ENCODE data around the gene AKAP17A. TPM values are rescaled to one million over a fixed set of nuclear protein-coding genes. Genes with fewer than 3 reads are reported as not detected.

AKAP17A gene
- total RNA-seq, 1 experiment from 2014 or later, result 26.9 TPM

- DNase-seq (ENCODE audit: low read depth in 1 of 2, low spot score in 2 of 2), result peak; percentile 27 to 36
- peak overlapping the region; percentile 83 for H3K4me3 ChIP-seq
- no peaks in the 10 kb centered on the region for H3K27me3 ChIP-seq (replicated peaks)
- peaks cover 9% of the 10 kb centered on the region for H3K4me1 ChIP-seq (replicated peaks)
- H3K9me3 ChIP-seq (replicated peaks), result no peaks in the 10 kb centered on the region
- H3K27ac ChIP-seq, result peak overlapping the region; percentile 76
- peaks cover 48% of the 10 kb centered on the region for H3K36me3 ChIP-seq
Measured at GRCh38 chrX:1592470-1593142, 1.2 kb downstream of the AKAP17A start.

GRCh38 chrX:1593286-1594271 lies 2.2 kb downstream of the AKAP17A start:
- H3K27ac ChIP-seq, result no peak overlapping the region
- H3K4me3 ChIP-seq, result peak overlapping the region; percentile 83
- peaks cover 58% of the 10 kb centered on the region for H3K36me3 ChIP-seq
- no peaks in the 10 kb centered on the region for H3K27me3 ChIP-seq (replicated peaks)
- peaks cover 9% of the 10 kb centered on the region for H3K4me1 ChIP-seq (replicated peaks)
- H3K9me3 ChIP-seq (replicated peaks), result no peaks in the 10 kb centered on the region
- DNase-seq (ENCODE audit: low read depth in 1 of 2, low spot score in 2 of 2), result peak in 1 of 2 experiments; percentile 41

- no peak overlapping the region for H3K27ac ChIP-seq
- H3K27me3 ChIP-seq (replicated peaks), result no peaks in the 10 kb centered on the region
- H3K9me3 ChIP-seq (replicated peaks), result no peaks in the 10 kb centered on the region
- H3K4me3 ChIP-seq, result no peak overlapping the region
- H3K4me1 ChIP-seq (replicated peaks), result peaks cover 9% of the 10 kb centered on the region
- no peak for DNase-seq (ENCODE audit: low read depth in 1 of 2, low spot score in 2 of 2)
- peaks cover 79% of the 10 kb centered on the region for H3K36me3 ChIP-seq
Measured at GRCh38 chrX:1595711-1596060, 4.3 kb downstream of the AKAP17A start.

GRCh38 chrX:1596676-1597344 lies 5.4 kb downstream of the AKAP17A start:
- H3K9me3 ChIP-seq (replicated peaks), result no peaks in the 10 kb centered on the region
- no peak for DNase-seq (ENCODE audit: low read depth in 1 of 2, low spot score in 2 of 2)
- H3K36me3 ChIP-seq, result peaks cover 90% of the 10 kb centered on the region
- H3K27me3 ChIP-seq (replicated peaks), result no peaks in the 10 kb centered on the region
- H3K27ac ChIP-seq, result no peak overlapping the region
- H3K4me1 ChIP-seq (replicated peaks), result peaks cover 9% of the 10 kb centered on the region
- no peak overlapping the region for H3K4me3 ChIP-seq

- peaks cover 91% of the 10 kb centered on the region for H3K36me3 ChIP-seq
- DNase-seq (ENCODE audit: low read depth in 1 of 2, low spot score in 2 of 2), result peak in 1 of 2 experiments; percentile 26
- no peaks in the 10 kb centered on the region for H3K9me3 ChIP-seq (replicated peaks)
- H3K4me3 ChIP-seq, result no peak overlapping the region
- no peaks in the 10 kb centered on the region for H3K27me3 ChIP-seq (replicated peaks)
- peaks cover 8% of the 10 kb centered on the region for H3K4me1 ChIP-seq (replicated peaks)
- H3K27ac ChIP-seq, result no peak overlapping the region
Measured at GRCh38 chrX:1597345-1598020, 6.1 kb downstream of the AKAP17A start.

GRCh38 chrX:1598021-1598875 lies 6.8 kb downstream of the AKAP17A start:
- H3K4me3 ChIP-seq, result no peak overlapping the region
- peaks cover 91% of the 10 kb centered on the region for H3K36me3 ChIP-seq
- H3K9me3 ChIP-seq (replicated peaks), result no peaks in the 10 kb centered on the region
- no peaks in the 10 kb centered on the region for H3K27me3 ChIP-seq (replicated peaks)
- peaks cover under 1% of the 10 kb centered on the region; the same call in 1 of the 2 replicates for H3K4me1 ChIP-seq (replicated peaks)
- DNase-seq (ENCODE audit: low read depth in 1 of 2, low spot score in 2 of 2), result peak in 1 of 2 experiments; percentile 42
- no peak overlapping the region for H3K27ac ChIP-seq

- Histone ChIP-seq H3K36me3 (peaks cover 88% of the 10 kb centered on the region), H3K4me3 (no peak overlapping the region), H3K9me3 (replicated peaks) (no peaks in the 10 kb centered on the region), H3K4me1 (replicated peaks) (no peaks in the 10 kb centered on the region), H3K27me3 (replicated peaks) (no peaks in the 10 kb centered on the region), H3K27ac (no peak overlapping the region)
- peak in 1 of 2 experiments; percentile 30 for DNase-seq (ENCODE audit: low read depth in 1 of 2, low spot score in 2 of 2)
Measured at GRCh38 chrX:1598876-1599790, 7.7 kb downstream of the AKAP17A start.

- H3K4me1 ChIP-seq (replicated peaks), result no peaks in the 10 kb centered on the region
- no peak for DNase-seq (ENCODE audit: low read depth in 1 of 2, low spot score in 2 of 2)
- H3K27me3 ChIP-seq (replicated peaks), result no peaks in the 10 kb centered on the region
- H3K36me3 ChIP-seq, result peaks cover 83% of the 10 kb centered on the region
- H3K9me3 ChIP-seq (replicated peaks), result no peaks in the 10 kb centered on the region
- H3K27ac ChIP-seq, result no peak overlapping the region
- H3K4me3 ChIP-seq, result no peak overlapping the region
Measured at GRCh38 chrX:1599791-1600405, 8.5 kb downstream of the AKAP17A start.

- H3K9me3 ChIP-seq (replicated peaks), result no peaks in the 10 kb centered on the region
- H3K4me3 ChIP-seq, result no peak overlapping the region
- DNase-seq (ENCODE audit: low read depth in 1 of 2, low spot score in 2 of 2), result no peak
- no peaks in the 10 kb centered on the region for H3K27me3 ChIP-seq (replicated peaks)
- no peaks in the 10 kb centered on the region for H3K4me1 ChIP-seq (replicated peaks)
- H3K27ac ChIP-seq, result no peak overlapping the region
- peaks cover 77% of the 10 kb centered on the region for H3K36me3 ChIP-seq
Measured at GRCh38 chrX:1600406-1601050, 9.1 kb downstream of the AKAP17A start.

- H3K9me3 ChIP-seq (replicated peaks), result no peaks in the 10 kb centered on the region
- H3K36me3 ChIP-seq, result peaks cover 72% of the 10 kb centered on the region
- DNase-seq (ENCODE audit: low read depth in 1 of 2, low spot score in 2 of 2), result no peak
- H3K4me1 ChIP-seq (replicated peaks), result no peaks in the 10 kb centered on the region
- no peak overlapping the region for H3K27ac ChIP-seq
- H3K4me3 ChIP-seq, result no peak overlapping the region
- no peaks in the 10 kb centered on the region for H3K27me3 ChIP-seq (replicated peaks)
Measured at GRCh38 chrX:1601051-1601767, 9.8 kb downstream of the AKAP17A start.

- Histone ChIP-seq H3K27me3 (replicated peaks) (no peaks in the 10 kb centered on the region), H3K27ac (no peak overlapping the region), H3K9me3 (replicated peaks) (no peaks in the 10 kb centered on the region), H3K4me3 (no peak overlapping the region), H3K36me3 (peaks cover 72% of the 10 kb centered on the region), H3K4me1 (replicated peaks) (no peaks in the 10 kb centered on the region)
- no peak for DNase-seq (ENCODE audit: low read depth in 1 of 2, low spot score in 2 of 2)
Measured at GRCh38 chrX:1601768-1602085, 10.3 kb downstream of the AKAP17A start.
